ENCODE data around the gene RASGEF1B.
A peak's percentile ranks its signal among the peaks of the same experiment; 100 is the strongest.

The RASGEF1B gene

DNA sequence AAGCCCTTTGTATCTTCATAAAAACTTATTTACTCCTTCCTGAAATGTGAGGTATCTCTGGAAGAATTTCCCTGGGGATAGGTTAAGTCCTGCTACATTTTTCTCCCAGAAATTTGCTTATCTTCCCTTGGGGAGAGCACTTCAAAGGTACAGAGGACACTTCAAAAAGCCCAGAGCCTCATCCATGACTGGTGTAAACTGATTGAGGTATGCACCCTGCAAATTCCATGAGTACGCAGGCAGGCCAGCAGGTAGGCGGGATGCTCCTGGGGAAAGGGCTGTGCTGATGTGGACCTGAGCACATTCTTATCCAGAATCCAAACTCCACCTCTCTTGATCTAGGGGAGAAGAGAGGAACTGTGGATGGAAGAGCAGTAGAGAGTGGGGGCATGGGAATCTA lies 26.3 kb upstream of the RASGEF1B start:
- H3K4me3 ChIP-seq (ENCODE audit: low read depth, low read length), result no peak overlapping the region
- TF ChIP-seq, protein P1, sequence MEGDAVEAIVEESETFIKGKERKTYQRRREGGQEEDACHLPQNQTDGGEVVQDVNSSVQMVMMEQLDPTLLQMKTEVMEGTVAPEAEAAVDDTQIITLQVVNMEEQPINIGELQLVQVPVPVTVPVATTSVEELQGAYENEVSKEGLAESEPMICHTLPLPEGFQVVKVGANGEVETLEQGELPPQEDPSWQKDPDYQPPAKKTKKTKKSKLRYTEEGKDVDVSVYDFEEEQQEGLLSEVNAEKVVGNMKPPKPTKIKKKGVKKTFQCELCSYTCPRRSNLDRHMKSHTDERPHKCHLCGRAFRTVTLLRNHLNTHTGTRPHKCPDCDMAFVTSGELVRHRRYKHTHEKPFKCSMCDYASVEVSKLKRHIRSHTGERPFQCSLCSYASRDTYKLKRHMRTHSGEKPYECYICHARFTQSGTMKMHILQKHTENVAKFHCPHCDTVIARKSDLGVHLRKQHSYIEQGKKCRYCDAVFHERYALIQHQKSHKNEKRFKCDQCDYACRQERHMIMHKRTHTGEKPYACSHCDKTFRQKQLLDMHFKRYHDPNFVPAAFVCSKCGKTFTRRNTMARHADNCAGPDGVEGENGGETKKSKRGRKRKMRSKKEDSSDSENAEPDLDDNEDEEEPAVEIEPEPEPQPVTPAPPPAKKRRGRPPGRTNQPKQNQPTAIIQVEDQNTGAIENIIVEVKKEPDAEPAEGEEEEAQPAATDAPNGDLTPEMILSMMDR (IDR thresholded peaks at IDR 0.05; ENCODE audit: low read depth, low read length), result no peak

DNA sequence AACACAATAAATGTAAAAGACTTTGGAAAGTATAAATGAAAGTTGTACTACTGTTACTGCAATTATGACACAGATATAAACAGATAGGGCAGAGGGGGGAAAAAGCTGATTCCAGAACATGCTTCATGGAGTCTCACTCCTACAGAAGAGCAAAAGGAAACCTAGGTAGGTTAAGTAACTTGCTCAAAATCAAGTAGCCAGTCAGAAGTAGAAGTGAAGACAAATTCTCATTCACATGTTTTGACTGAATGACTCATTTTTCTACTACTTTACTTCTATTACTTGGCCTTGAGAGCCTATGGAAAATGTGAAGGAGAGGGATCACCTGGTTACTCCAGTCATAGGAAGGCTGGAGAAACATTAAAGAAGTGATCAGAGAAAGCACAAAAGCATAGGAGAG lies 23.6 kb upstream of the RASGEF1B start:
- no peak overlapping the region for H3K4me3 ChIP-seq (ENCODE audit: low read depth, low read length)
- TF ChIP-seq, protein P1 (IDR thresholded peaks at IDR 0.05; ENCODE audit: low read depth, low read length), result no peak

DNA sequence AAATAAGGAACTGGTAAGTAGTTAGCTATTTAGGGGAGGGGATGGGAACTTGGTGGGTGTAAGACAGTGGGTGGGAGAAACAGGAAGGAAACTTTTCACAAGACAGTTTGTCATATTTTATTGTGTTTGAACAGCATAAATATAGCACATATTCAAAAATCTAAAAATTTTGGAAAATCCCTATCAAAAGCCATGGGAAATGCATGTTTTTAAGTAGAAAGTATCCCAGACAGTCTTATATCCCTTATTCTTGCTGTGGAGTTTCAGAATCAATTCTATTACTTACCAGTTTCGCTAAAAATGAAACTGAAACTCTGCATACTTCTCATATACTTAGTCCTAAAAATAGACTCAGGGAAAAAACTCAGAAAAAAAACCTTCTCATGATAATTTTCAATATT lies 22.3 kb upstream of the RASGEF1B start:
- TF ChIP-seq, protein P1 (IDR thresholded peaks at IDR 0.05; ENCODE audit: low read depth, low read length), result no peak

DNA sequence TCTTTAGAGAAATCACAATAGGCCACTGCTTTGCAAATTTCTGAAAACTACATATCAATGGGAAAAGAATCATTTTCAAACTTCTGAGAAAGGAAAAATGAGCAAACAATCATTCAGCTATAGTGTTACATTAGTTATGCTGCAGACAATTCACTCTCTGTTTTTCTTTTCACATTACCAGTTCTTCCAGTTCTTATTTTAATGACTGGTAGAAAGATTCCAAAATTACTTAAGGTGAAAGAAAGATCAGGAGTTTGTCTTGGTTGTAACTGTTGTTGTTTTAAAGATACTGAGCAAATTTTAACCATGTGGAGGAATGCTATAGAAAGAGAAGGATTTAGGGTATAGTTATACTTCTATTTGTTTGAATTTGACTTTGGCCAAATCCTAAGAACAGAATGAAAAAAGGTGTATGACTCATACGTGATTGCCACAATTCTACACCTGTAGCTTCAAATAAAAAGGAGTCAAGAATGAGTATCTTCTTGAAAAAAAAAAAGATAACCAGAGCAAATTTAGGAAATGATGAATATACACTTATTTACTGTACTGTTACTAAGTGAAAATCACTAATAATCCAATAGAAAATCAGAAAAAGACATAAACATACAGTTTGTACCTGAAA lies 21.0 kb upstream of the RASGEF1B start:
- no peak overlapping the region for H3K4me3 ChIP-seq (ENCODE audit: low read depth, low read length)
- TF ChIP-seq, protein P1 (IDR thresholded peaks at IDR 0.05; ENCODE audit: low read depth, low read length), result no peak

More for the DNA sequence above, 22.3 kb upstream of the RASGEF1B start:
- H3K4me3 ChIP-seq (ENCODE audit: low read depth, low read length), result peak overlapping the region; percentile 17; the same call in 1 of the 2 replicates

DNA sequence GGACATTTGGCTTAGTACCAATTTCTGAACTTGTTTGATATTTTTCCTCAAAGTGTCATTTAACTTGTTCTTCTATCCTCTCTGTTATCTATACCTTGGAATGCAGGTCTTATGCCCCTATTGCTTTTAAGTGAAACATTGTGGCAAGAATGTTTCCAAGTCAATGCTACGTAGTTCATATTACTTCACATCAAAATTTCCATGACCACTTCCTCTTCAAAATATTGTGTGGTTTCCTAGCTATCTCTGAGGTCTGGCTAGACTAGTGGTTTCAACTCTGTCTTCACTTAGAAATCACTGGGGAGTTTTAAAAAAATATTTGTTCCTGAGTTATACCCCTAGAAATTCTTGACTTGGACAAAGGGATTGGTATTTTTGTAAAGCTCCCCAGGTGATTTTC lies 20.2 kb upstream of the RASGEF1B start:
- TF ChIP-seq, protein P1 (IDR thresholded peaks at IDR 0.05; ENCODE audit: low read depth, low read length), result no peak
- no peak overlapping the region for H3K4me3 ChIP-seq (ENCODE audit: low read depth, low read length)

DNA sequence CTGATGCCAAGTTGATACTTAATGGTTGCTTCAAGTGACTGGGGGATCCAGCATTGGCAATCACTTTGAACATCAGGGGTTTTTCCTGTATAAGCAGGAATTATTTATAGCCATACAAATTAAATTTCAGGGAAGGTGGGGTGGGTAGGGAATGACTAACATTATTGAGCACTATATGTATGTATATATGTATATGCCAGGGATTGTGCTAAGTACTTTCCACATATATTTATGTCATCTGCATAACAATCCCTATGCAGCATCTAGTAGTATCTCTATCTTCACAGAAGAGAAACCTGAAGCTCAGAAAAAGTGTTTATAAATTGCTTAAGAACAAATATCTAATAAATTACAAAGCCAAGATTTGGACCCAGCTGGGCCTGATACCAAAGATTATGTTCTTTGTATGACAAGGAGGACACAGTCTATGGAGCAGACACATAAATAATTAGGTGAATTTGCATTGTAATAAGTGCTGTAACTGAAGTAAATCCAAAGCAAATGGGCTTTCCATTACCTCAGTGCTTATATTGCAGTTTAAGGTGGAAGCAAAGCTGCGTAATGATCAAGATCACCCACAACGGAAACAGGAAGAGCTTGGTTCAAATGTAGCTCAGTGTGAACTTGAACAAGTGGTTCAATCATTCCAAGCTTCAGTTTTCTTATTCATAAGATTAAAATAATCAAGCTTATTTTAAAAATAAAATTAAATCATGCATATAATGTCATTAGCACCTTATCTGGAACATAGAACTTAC lies 18.9 kb upstream of the RASGEF1B start:
- TF ChIP-seq, protein P1 (IDR thresholded peaks at IDR 0.05; ENCODE audit: low read depth, low read length), result no peak
- no peak overlapping the region for H3K4me3 ChIP-seq (ENCODE audit: low read depth, low read length)

DNA sequence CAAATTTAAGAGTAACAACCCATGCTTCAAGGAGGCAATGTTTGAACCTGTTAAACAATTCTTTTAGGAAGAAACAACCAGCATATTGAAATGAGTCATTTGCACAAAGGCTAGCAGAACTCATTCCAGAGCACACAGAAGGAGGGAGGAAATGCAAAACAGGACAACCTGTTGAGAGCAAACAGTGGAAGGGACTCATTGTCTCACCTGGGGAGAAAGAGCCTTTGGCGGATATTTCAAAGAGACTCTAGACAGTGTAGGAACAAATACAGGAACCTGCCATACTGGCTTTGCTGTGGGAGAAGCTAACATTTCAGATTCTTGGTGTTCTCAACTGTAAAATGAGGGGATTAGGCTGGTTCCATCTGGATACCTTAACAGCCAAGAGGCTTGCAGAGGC lies 14.8 kb upstream of the RASGEF1B start:
- no peak overlapping the region for H3K4me3 ChIP-seq (ENCODE audit: low read depth, low read length)
- TF ChIP-seq, protein P1 (IDR thresholded peaks at IDR 0.05; ENCODE audit: low read depth, low read length), result no peak
